ENCODE data around the gene VSIG10L2.

GRCh38 chr11:125903711-125904659 is 41.9 kb upstream of the VSIG10L2 start, which contains the start of gene DDX25:
- TF ChIP-seq, protein P1, sequence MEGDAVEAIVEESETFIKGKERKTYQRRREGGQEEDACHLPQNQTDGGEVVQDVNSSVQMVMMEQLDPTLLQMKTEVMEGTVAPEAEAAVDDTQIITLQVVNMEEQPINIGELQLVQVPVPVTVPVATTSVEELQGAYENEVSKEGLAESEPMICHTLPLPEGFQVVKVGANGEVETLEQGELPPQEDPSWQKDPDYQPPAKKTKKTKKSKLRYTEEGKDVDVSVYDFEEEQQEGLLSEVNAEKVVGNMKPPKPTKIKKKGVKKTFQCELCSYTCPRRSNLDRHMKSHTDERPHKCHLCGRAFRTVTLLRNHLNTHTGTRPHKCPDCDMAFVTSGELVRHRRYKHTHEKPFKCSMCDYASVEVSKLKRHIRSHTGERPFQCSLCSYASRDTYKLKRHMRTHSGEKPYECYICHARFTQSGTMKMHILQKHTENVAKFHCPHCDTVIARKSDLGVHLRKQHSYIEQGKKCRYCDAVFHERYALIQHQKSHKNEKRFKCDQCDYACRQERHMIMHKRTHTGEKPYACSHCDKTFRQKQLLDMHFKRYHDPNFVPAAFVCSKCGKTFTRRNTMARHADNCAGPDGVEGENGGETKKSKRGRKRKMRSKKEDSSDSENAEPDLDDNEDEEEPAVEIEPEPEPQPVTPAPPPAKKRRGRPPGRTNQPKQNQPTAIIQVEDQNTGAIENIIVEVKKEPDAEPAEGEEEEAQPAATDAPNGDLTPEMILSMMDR (IDR thresholded peaks at IDR 0.05) = no peak
- no peak for TF ChIP-seq ZFX (IDR thresholded peaks at IDR 0.05; ENCODE audit: borderline replicate concordance)

All from 22Rv1 (cell line).